Embryonic facial prominence (tissue), 1 donor: Measurements from ENCODE around the gene SMTNL2.
"Not testable (repeated sequence)": the region's sequence is repeated elsewhere in the genome, so short reads cannot be mapped to it uniquely, and the experiment has no call there.

Source experiments
- DNase-seq: peaks from one replicate; pipeline ENCODE4 v3.0.0-alpha.2; 2016; ENCODE audit errors: extremely low spot score

SMTNL2 gene

DNA sequence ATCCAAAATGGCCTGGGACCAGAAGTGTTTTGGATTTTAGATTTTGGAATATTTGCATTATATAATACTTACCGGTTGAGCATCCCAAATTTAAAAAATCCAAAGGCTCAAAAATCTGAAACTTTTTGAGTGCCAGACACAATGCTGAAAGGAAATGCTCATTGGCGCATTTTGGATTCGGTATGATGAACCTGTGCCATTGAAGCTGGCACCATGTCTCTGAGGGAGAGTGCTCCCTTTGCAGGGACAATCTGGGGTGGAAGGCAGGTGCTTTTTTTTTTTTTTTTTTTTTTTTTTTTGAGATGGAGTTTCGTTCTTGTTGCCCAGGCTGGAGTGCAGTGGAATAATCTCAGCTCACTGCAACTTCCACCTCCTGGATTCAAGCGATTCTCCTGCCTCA lies 17.7 kb downstream of the SMTNL2 start:
- no peak for DNase-seq

DNA sequence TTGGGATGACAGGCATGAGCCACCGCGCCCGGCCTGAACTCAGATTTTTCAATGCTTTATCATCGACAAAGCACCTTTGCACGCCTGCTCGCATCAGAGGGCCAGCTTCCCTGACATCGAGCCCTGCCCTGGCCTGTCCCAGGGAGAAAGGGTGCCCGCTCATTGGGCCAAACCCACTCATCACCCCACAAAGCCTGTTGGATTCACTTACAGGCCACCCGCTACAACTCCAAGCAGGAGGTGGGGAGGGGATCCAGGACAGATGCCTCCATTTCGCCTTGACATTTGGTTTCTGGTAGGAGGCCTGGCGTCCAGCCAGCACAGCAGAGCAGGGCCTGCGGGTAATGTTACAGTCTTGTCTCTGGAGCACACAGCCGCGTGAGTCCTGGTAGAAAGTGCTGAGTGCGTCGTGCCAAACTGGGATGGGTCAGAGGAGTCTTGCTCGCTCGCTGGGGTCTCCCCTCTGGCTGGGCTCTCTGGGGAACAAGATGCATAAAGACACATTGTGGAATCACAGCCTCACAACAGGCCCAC lies 19.8 kb downstream of the SMTNL2 start:
- DNase-seq: peak; percentile 77

- not testable (repeated sequence) for DNase-seq
Observed at GRCh38 chr17:4604736-4605135, 20.4 kb downstream of the SMTNL2 start.

DNA sequence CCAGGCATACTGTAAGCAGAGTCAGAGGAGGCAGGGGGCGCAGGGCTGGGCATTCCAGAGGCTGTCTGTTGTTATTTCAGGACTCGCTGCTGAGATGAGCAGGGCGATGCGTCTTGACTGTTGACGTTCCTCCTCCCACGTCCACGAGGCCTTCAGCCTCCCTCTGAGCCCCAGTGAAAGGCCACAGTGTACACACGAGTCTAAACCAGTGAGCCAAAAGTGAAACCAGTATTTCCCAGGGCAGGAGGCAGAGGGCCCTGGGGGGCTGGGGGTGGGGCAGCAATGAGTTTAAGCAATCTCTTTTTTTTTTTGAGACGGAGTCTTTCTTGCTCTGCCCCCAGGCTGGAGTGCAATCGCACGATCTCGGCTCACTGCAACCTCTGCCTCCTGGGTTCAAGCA lies 21.5 kb downstream of the SMTNL2 start:
- no peak for DNase-seq

GRCh38 chr17:4607261-4607741 lies 23.0 kb downstream of the SMTNL2 start:
- DNase-seq: no peak

DNA sequence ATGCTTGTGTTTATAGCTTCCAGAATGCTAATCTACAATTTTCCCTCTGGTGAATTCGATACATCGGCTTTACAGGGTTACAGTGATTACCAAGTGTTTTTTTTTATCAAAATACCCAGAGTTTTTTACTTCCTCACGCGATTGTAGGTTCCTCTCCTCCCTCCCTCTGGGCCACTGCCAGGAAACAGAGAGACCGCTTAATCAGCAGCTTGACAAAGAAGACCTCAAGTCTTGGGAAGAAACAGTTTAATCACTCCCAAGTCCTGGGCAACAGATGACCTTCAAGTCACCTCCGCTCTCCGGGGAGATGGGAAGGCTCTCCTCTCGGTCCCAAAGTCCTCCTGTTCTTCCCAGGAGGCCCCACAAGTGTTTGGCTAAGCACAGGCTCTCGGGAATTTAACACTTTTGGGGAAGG lies 23.5 kb downstream of the SMTNL2 start:
- DNase-seq: no peak

DNA sequence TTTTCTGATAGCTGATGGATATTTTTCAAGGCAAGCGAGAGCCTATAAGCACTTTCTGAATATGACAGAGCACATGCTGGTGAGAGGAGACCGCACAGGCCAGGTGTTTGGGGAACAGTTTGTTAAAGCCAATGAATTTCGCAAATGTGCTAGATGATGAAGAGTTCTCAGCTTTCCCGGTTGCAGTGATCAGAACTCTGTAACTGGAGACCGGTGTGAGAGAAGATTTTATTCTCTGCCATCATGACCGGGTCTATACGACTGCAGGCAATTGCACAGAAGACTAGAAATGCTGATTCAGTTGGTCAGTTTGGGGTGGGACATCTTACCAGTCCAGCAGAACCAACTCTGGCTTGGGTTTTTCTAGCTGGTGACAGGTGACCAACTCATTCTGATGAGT lies 25.4 kb downstream of the SMTNL2 start:
- no peak for DNase-seq

DNA sequence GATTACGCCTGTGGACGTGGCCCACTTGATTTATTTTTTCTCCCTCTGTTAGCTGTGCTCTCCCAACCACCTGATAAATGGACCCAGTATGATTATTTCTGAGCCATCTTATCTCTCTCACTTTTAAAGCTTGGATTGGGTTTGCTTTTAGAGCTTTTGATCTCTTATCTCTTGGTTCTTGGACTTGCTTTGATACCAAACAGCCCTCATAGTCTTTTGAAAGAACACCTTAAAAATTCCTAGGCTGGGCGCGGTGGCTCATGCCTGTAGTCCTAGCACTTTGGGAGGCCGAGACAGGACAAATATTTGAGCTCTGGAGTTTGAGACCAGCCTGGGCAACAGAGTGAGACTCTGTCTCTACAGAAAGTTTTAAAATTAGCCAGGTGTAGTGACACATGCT lies 25.8 kb downstream of the SMTNL2 start:
- no peak for DNase-seq

DNA sequence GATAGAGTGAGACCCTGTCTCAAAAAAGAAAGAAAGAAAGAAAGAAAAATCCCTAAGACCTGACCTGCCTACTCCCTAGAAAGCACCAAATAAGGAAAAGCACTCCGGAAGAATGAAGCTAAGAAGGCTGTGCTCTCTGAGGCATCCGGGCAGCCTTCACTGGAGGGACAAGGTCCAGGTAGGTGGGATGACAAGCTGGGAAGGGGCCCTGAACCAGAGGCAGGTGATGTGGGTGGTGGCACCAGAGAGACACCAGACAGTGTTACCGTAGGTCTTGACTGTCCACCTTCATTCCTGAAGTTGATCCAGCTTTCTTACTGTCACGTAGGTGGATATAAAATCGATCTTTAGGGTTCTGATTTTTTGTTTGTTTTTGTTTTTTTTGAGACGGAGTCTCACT lies 26.3 kb downstream of the SMTNL2 start:
- DNase-seq: no peak

DNA sequence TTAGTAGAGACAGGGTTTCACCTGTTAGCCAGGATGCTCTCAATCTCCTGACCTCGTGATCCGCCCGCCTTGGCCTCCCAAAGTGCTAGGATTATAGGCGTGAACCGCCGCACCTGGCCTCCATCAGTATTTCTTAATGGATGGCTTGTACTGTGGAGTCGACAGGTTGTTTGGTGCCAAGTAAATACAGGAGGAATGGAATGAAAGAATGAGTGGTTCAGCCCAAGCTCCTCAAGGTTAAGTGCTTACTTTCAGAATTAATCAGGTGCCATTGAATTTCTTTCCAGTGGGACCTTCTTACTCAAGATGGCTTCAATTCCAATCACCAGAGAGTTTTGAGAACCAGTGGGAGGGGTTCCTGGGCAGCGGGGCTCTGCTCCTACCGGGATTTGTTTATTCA lies 32.1 kb downstream of the SMTNL2 start:
- no peak for DNase-seq

GRCh38 chr17:4617090-4617489 lies 32.8 kb downstream of the SMTNL2 start:
- no peak for DNase-seq

GRCh38 chr17:4617590-4618351 lies 33.4 kb downstream of the SMTNL2 start:
- no peak for DNase-seq

DNA sequence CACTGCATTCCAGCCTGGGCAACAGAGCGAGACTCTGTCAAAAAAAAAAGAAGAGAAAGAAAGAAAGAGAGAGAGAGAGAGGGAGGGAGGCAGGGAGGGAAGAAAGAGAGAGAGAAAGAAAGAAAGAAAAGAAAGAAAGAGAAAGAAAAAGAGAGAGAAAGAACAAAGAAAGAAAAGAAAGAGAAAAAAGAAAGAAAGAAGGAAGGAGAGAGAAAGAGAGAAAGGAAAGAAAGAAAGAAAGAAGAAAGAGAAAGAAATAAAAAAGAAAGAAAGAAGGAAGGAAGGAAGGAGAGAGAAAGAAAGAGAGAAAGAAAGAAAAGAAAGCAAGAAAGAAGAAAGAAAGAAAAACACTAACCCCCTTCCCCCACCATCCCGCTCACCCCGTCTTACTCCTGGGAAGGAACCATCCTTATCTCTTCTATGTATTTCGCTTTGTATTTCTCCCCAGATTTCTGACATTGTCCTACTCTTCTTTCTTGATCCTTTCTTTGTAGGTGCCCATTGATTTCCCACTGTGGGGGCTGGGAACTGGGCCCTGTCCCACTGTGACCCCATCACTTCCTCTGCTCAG lies 36.3 kb downstream of the SMTNL2 start:
- DNase-seq: no peak

GRCh38 chr17:4622375-4622774 lies 38.0 kb downstream of the SMTNL2 start:
- DNase-seq: no peak

- no peak for DNase-seq
Observed at GRCh38 chr17:4623249-4623648, 38.9 kb downstream of the SMTNL2 start.

DNA sequence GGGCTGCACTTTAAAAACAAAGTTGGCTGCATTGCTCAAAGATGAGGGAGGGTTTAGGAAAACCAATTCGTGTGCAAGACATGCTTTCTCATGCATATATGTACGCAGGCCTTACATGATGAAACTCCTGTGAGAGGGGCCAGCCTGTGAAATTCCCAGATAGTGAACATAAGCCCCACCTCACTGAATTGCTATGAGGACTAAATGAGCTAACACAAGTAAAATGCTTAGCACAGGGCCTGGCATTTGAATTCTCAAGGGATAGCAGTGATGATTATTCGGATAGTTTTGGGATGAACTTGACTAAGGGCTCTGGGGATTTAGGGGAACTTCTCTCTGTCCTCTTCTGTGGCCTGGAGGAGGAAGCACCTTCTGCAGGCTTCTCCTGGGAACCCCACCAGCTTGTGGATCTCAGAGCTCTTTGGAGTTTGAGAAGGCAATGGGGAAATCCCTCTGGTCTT lies 40.2 kb downstream of the SMTNL2 start:
- not testable (repeated sequence) for DNase-seq

DNA sequence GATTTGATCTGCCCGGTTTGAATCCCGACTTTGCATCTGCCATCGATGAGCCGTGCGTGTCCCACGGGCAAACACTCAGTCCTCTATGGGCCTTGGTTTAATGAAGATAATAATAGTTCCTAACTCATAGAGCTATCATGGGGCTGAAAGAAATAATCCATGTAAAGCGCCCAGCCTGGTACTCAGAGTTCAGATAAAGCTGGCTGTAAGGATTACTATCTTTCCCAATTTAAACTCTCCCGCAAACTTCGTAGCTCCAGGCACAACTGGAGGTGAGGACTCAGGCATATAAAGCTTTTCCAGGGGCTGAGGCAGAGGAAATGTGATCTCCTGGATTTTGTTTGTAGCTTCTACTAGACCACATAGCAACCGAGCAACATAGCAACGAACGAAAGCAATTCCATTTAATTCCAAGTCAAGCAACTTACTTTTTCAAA lies 40.9 kb downstream of the SMTNL2 start:
- DNase-seq: peak; percentile 79

- DNase-seq: no peak
Observed at GRCh38 chr17:4626734-4627256, 42.5 kb downstream of the SMTNL2 start.

DNA sequence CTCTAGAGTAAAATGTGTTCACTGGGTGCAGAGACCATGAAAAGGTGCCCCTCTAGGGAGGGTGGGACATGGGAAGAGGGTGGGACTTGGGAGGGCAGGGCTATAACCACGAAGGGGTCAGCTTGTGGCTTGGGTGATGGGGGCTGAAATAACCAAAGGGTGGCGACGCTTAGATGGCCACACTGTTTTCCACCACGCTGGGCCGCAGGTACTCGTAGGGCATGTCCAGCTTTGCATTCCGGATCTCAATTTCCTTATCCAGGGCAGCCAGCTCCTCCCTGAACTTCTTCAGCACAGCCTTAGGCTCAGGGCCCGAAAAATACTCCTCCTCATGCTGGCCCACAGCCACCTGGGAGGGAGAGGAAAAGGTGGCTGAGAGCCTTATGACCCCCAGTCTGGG lies 47.1 kb downstream of the SMTNL2 start:
- DNase-seq: no peak

GRCh38 chr17:4631836-4632580 lies 47.7 kb downstream of the SMTNL2 start:
- no peak for DNase-seq

GRCh38 chr17:4632581-4632920 lies 48.2 kb downstream of the SMTNL2 start:
- DNase-seq: no peak

DNA sequence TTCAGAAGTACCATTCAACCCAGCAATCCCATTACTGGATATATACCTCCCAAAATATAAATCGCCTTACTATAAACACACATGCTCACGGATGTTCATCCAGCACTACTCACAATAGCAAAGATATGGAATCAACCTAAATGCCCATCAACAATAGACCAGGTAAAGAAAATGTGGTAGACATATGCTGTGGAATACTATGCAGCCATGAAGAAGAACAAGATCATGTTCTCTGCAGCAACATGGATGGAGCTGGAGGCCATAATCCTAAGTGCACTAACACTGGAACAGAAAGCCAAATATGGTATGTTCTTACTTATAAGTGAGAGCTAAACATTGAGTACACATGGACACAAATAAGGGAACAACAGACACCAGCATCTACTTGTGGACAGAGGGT lies 49.3 kb downstream of the SMTNL2 start:
- no peak for DNase-seq
